Activated T-helper 2 cell treated with anti-CD3 and anti-CD28 coated beads, Interferon-gamma antibody, Interleukin-2, Interleukin-4, amounts not matched to agents 10 μg/mL and 5 μg/mL and 100 μg/mL, durations not matched to agents 14 hours and 24 hours and 36 hours (primary cell): ENCODE data around the gene IGFBP3. TPM values are rescaled to one million over a fixed set of nuclear protein-coding genes. Genes with fewer than 3 reads are reported as not detected.

Experiments used
- DNase-seq: peaks from one replicate; pipeline ENCODE4 v3.0.0; 2021; ENCODE audit warnings: low spot score
- H3K27ac Mint-ChIP-seq: one replicate; pipeline ENCODE4 v1.8.0; 2021; ENCODE audit warnings: mixed read lengths
- H3K27me3 Mint-ChIP-seq: one replicate; pipeline ENCODE4 v1.8.0; 2021; ENCODE audit warnings: low read depth, mixed read lengths
- H3K36me3 Mint-ChIP-seq: one replicate; pipeline ENCODE4 v1.8.0; 2021; ENCODE audit warnings: low read depth, mixed read lengths
- H3K4me1 Mint-ChIP-seq: one replicate; pipeline ENCODE4 v1.8.0; 2021; ENCODE audit warnings: low read depth, mixed read lengths
- H3K4me3 Mint-ChIP-seq: one replicate; pipeline ENCODE4 v1.8.0; 2021; ENCODE audit warnings: low read depth, mild to moderate bottlenecking, moderate library complexity, mixed read lengths
- H3K9me3 Mint-ChIP-seq: one replicate; pipeline ENCODE4 v1.8.0; 2021; ENCODE audit warnings: mixed read lengths
- intact Hi-C: fragments of 100-400 bp; cut with micrococcal nuclease; formaldehyde crosslinking; loops from one replicate; pipeline ENCODE4 v1.15.1; 2023
- total RNA-seq: library from RNA; stranded (reverse); gene quantifications from 2 replicates; pipeline ENCODE4 v1.2.3, GENCODE V29; 2022

IGFBP3 gene
- total RNA-seq, 1 donor from 2014 or later = 0.48 TPM

GRCh38 chr7:45919993-45920459 lies 1.0 kb downstream of the IGFBP3 start:
- Mint-ChIP-seq H3K27me3 (peaks cover 54% of the 10 kb centered on the region), H3K36me3 (no peaks in the 10 kb centered on the region), H3K4me1 (peaks cover 25% of the 10 kb centered on the region), H3K27ac (no peak overlapping the region), H3K9me3 (no peaks in the 10 kb centered on the region), H3K4me3 (peak overlapping the region; percentile 50)
- DNase-seq = no peak
- intact Hi-C loops = loop anchor here (5.0 kb wide), 2 partner anchors 432 to 1897 kb away; no protein-coding TSS in a partner anchor

GRCh38 chr7:45919231-45919784 lies 1.8 kb downstream of the IGFBP3 start:
- H3K4me1 Mint-ChIP-seq = peaks cover 25% of the 10 kb centered on the region
- no peak for DNase-seq
- no peaks in the 10 kb centered on the region for H3K36me3 Mint-ChIP-seq
- H3K4me3 Mint-ChIP-seq = no peak overlapping the region
- intact Hi-C loops = loop anchor here (5.0 kb wide), 2 partner anchors 433 to 1898 kb away; no protein-coding TSS in a partner anchor
- no peak overlapping the region for H3K27ac Mint-ChIP-seq
- H3K9me3 Mint-ChIP-seq = no peaks in the 10 kb centered on the region
- peaks cover 51% of the 10 kb centered on the region for H3K27me3 Mint-ChIP-seq

GRCh38 chr7:45918556-45918955 lies 2.5 kb downstream of the IGFBP3 start:
- Mint-ChIP-seq H3K4me3 (no peak overlapping the region), H3K9me3 (no peaks in the 10 kb centered on the region), H3K4me1 (peaks cover 25% of the 10 kb centered on the region), H3K27me3 (peaks cover 45% of the 10 kb centered on the region), H3K36me3 (no peaks in the 10 kb centered on the region), H3K27ac (no peak overlapping the region)
- DNase-seq = no peak
- intact Hi-C loops = loop anchor here (5.0 kb wide), 2 partner anchors 434 to 1899 kb away; no protein-coding TSS in a partner anchor

GRCh38 chr7:45917658-45918057 lies 3.4 kb downstream of the IGFBP3 start:
- H3K27ac Mint-ChIP-seq = no peak overlapping the region
- intact Hi-C loops = loop anchor here (1.0 to 5.0 kb wide), 3 partner anchors 435 to 1900 kb away; no protein-coding TSS in a partner anchor
- no peak overlapping the region for H3K4me3 Mint-ChIP-seq
- peak; percentile 57 for DNase-seq
- no peaks in the 10 kb centered on the region for H3K9me3 Mint-ChIP-seq
- peaks cover 18% of the 10 kb centered on the region for H3K4me1 Mint-ChIP-seq
- no peaks in the 10 kb centered on the region for H3K36me3 Mint-ChIP-seq
- peaks cover 36% of the 10 kb centered on the region for H3K27me3 Mint-ChIP-seq

GRCh38 chr7:45917064-45917463 lies 4.0 kb downstream of the IGFBP3 start:
- DNase-seq = no peak
- H3K9me3 Mint-ChIP-seq = no peaks in the 10 kb centered on the region
- no peak overlapping the region for H3K4me3 Mint-ChIP-seq
- H3K36me3 Mint-ChIP-seq = no peaks in the 10 kb centered on the region
- peaks cover 30% of the 10 kb centered on the region for H3K27me3 Mint-ChIP-seq
- H3K27ac Mint-ChIP-seq = no peak overlapping the region
- H3K4me1 Mint-ChIP-seq = peaks cover 12% of the 10 kb centered on the region
- intact Hi-C loops = loop anchor here (1.0 to 5.0 kb wide), 3 partner anchors 435 to 1900 kb away; no protein-coding TSS in a partner anchor

GRCh38 chr7:45915606-45916005 lies 5.5 kb downstream of the IGFBP3 start:
- H3K36me3 Mint-ChIP-seq = no peaks in the 10 kb centered on the region
- H3K9me3 Mint-ChIP-seq = no peaks in the 10 kb centered on the region
- no peak overlapping the region for H3K4me3 Mint-ChIP-seq
- peaks cover 9% of the 10 kb centered on the region for H3K4me1 Mint-ChIP-seq
- H3K27me3 Mint-ChIP-seq = peaks cover 23% of the 10 kb centered on the region
- H3K27ac Mint-ChIP-seq = no peak overlapping the region
- no peak for DNase-seq
- intact Hi-C loops = loop anchor here (5.0 kb wide), 2 partner anchors 437 to 1902 kb away; no protein-coding TSS in a partner anchor

- no peak overlapping the region for H3K27ac Mint-ChIP-seq
- DNase-seq = no peak
These were observed 6.2 kb downstream of the IGFBP3 start for GRCh38 chr7:45914911-45915310.

GRCh38 chr7:45912972-45913371 lies 8.1 kb downstream of the IGFBP3 start:
- no peak for DNase-seq
- intact Hi-C loops = no loop called here
- Mint-ChIP-seq H3K9me3 (no peaks in the 10 kb centered on the region), H3K4me3 (no peak overlapping the region), H3K36me3 (no peaks in the 10 kb centered on the region), H3K27me3 (peaks cover 1% of the 10 kb centered on the region), H3K27ac (no peak overlapping the region), H3K4me1 (no peaks in the 10 kb centered on the region)

More at GRCh38 chr7:45914911-45915310, 6.2 kb downstream of the IGFBP3 start:
- no peaks in the 10 kb centered on the region for H3K36me3 Mint-ChIP-seq
- peaks cover 4% of the 10 kb centered on the region for H3K4me1 Mint-ChIP-seq
- no peak overlapping the region for H3K4me3 Mint-ChIP-seq
- no peaks in the 10 kb centered on the region for H3K9me3 Mint-ChIP-seq
- H3K27me3 Mint-ChIP-seq = peaks cover 18% of the 10 kb centered on the region
- intact Hi-C loops = loop anchor here (5.0 kb wide), 2 partner anchors 437 to 1902 kb away; no protein-coding TSS in a partner anchor

GRCh38 chr7:45911311-45911710 lies 9.8 kb downstream of the IGFBP3 start:
- Mint-ChIP-seq H3K4me1 (no peaks in the 10 kb centered on the region), H3K4me3 (no peak overlapping the region), H3K36me3 (no peaks in the 10 kb centered on the region), H3K27me3 (peaks cover 3% of the 10 kb centered on the region), H3K9me3 (no peaks in the 10 kb centered on the region), H3K27ac (no peak overlapping the region)
- no peak for DNase-seq
- intact Hi-C loops = no loop called here

GRCh38 chr7:45910855-45911254 lies 10.2 kb downstream of the IGFBP3 start:
- H3K4me1 Mint-ChIP-seq = no peaks in the 10 kb centered on the region
- no peaks in the 10 kb centered on the region for H3K9me3 Mint-ChIP-seq
- peaks cover 7% of the 10 kb centered on the region for H3K27me3 Mint-ChIP-seq
- no peak overlapping the region for H3K4me3 Mint-ChIP-seq
- intact Hi-C loops = no loop called here
- no peak for DNase-seq
- H3K36me3 Mint-ChIP-seq = no peaks in the 10 kb centered on the region
- no peak overlapping the region for H3K27ac Mint-ChIP-seq

GRCh38 chr7:45909561-45909960 lies 11.5 kb downstream of the IGFBP3 start:
- Mint-ChIP-seq H3K4me3 (no peak overlapping the region), H3K36me3 (no peaks in the 10 kb centered on the region), H3K27me3 (peaks cover 8% of the 10 kb centered on the region), H3K27ac (no peak overlapping the region), H3K9me3 (no peaks in the 10 kb centered on the region), H3K4me1 (no peaks in the 10 kb centered on the region)
- intact Hi-C loops = no loop called here
- no peak for DNase-seq

GRCh38 chr7:45902820-45903219 lies 18.3 kb downstream of the IGFBP3 start:
- intact Hi-C loops = no loop called here
- Mint-ChIP-seq H3K9me3 (no peaks in the 10 kb centered on the region), H3K4me3 (no peak overlapping the region), H3K4me1 (peaks cover 2% of the 10 kb centered on the region), H3K27ac (no peak overlapping the region), H3K36me3 (no peaks in the 10 kb centered on the region), H3K27me3 (peaks cover 8% of the 10 kb centered on the region)
- DNase-seq = no peak

GRCh38 chr7:45901566-45901965 lies 19.5 kb downstream of the IGFBP3 start:
- H3K9me3 Mint-ChIP-seq = no peaks in the 10 kb centered on the region
- peaks cover 5% of the 10 kb centered on the region for H3K27me3 Mint-ChIP-seq
- no peak for DNase-seq
- H3K27ac Mint-ChIP-seq = no peak overlapping the region
- intact Hi-C loops = no loop called here
- no peaks in the 10 kb centered on the region for H3K36me3 Mint-ChIP-seq
- H3K4me1 Mint-ChIP-seq = peaks cover 2% of the 10 kb centered on the region
- no peak overlapping the region for H3K4me3 Mint-ChIP-seq
